GM10847 (cell line): Measurements from ENCODE around the gene CD1C.

Experiments used
- POLR2A ChIP-seq: IDR thresholded peaks from 2 replicates; pipeline ENCODE4 v1.6.1; 2011; ENCODE audit not compliant: insufficient read length; ENCODE audit errors: extremely low read depth

The CD1C gene

GRCh38 chr1:158311066-158311465 lies 21.3 kb downstream of the CD1C start:
- no peak for TF ChIP-seq POLR2A

- no peak for TF ChIP-seq POLR2A
Measured at GRCh38 chr1:158323866-158324265, 34.1 kb downstream of the CD1C start.

- TF ChIP-seq POLR2A, result no peak
Measured at GRCh38 chr1:158324395-158324794, 34.7 kb downstream of the CD1C start.

DNA sequence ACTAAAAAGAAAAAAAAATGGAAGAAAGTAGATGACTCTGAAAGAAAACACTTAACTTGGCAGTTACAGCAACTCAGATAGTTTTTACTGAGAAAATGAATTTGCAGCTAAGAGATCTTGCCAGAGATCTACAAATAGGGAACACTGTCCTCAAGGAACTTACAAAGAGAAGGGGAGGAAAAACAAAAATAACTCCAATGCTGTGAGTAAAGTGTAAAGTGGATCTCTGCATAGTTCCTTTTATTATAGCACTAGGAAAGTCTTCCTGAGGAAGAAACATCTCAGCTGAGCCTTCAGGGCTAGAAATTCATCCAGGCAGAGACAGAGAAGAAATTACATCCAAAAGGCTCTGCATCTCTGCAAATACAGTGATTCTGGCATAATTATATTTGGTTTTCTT lies 37.8 kb downstream of the CD1C start:
- no peak for TF ChIP-seq POLR2A

GRCh38 chr1:158328426-158328825 lies 38.7 kb downstream of the CD1C start:
- no peak for TF ChIP-seq POLR2A

GRCh38 chr1:158329300-158329699 lies 39.6 kb downstream of the CD1C start:
- TF ChIP-seq POLR2A, result no peak

GRCh38 chr1:158329733-158330132 lies 40.0 kb downstream of the CD1C start:
- TF ChIP-seq POLR2A, result no peak

DNA sequence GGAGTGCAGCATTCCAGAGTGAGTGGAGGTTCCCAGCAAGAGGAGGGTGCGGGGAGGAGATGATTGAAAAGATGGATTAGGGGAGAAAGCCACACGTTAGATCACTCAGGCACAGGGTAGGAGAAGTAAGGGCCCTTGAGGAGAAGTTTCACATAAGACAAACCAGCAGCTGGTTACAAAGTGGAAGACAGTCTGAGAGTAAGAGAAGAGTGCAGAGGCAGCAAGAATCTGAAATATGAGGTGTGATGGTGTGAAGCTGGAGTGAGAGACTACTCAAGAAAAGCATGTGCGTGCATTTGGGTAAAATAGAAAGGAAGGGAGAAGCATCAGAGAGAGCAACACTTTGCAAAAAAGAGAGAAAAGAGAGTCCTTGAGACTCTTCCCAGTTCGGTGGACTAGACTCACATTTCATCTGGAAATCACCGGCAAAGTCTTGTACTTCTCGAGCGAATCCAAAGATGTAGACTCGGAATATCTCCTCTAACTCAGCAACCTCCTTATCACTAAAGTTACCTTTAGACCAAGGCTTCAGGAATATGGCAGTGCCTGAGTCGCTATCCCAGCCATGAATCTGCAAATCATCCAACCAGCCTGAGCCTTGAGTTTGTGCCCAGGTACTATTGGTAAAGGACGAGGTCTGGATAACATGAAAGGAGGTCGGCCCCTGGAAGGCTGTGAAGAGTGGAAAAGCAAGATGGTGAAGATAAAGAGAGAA lies 40.8 kb downstream of the CD1C start:
- TF ChIP-seq POLR2A, result no peak

- no peak for TF ChIP-seq POLR2A
Measured at GRCh38 chr1:158331106-158331425, 41.3 kb downstream of the CD1C start.

- TF ChIP-seq POLR2A, result no peak
Measured at GRCh38 chr1:158331481-158332150, 41.9 kb downstream of the CD1C start, which contains the start of gene CD1B. Gene CD1B (minus strand): TSS chr1:158331531. CDS start chr1:158331423, 108 bp downstream.

- no peak for TF ChIP-seq POLR2A
Measured at GRCh38 chr1:158333405-158334155, 43.9 kb downstream of the CD1C start.

DNA sequence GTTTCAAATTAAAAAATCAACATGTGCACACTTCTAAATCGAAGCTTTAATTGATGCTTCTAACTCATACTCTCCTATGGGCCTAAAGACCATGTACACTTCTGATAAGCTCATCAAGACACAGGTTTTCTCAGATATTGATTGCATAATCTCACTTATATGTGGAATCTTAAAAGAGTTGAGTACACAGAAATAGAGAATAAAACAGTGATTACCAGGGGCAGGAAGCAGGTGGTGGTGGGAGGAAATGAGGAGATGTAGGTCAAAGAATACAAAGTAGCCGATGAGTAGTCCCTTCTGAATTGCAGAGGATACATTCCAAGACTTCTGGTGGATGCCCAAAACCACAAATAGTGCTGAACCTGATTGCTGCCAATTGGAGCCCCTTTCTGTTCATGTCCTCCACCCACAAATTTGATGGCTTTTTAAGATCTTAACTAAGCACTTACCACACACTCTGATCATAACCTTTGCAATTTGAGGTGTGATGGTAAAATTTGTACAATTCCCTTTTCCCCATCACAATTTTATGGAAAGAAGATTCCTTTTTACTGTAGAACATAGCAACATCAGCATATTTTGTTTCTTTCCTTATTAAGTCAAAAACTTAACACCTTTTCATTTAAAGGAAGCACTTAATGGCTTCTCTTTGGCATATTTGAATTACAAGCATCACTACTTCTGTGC lies 44.9 kb downstream of the CD1C start:
- no peak for TF ChIP-seq POLR2A

GRCh38 chr1:158335213-158335532 lies 45.5 kb downstream of the CD1C start:
- no peak for TF ChIP-seq POLR2A
